ENCODE results near the gene UMAD1.

GRCh38 chr7:7696458-7697119 is 56.0 kb downstream of the UMAD1 start:
- TF ChIP-seq CTCF (IDR thresholded peaks at IDR 0.05) (no peak), POLR2A (IDR thresholded peaks at IDR 0.05) (no peak)

Data from vagina (tissue), 2 donors.